K562 (cell line): Measurements from ENCODE around the gene CHCHD5. TPM values are rescaled to one million over a fixed set of nuclear protein-coding genes. Genes with fewer than 3 reads are reported as not detected.

Experiments
- E2F3 ChIP-seq: fragments of 250-450 bp; sonication (Bioruptor Pico); IDR thresholded peaks from 2 replicates; pipeline ENCODE4 v1.4.0; 2020; ENCODE audit warnings: mild to moderate bottlenecking
- MYC ChIP-seq, 2 experiments: fragments of 250-450 bp in 1 of 2; sonication (Bioruptor Pico) in 1 of 2; IDR thresholded peaks; 2 replicates each; pipeline versions ENCODE4 v1.5.1 to v1.6.1; 2012 to 2021; ENCODE audit warnings: low read depth in 2 of 2, borderline replicate concordance in 1 of 2, improper control_type of control experiment in 1 of 2, low read length in 1 of 2, mild to moderate bottlenecking in 1 of 2, moderate library complexity in 1 of 2
- STAT5B ChIP-seq: fragments of 250-450 bp; sonication (Bioruptor Pico); IDR thresholded peaks from 2 replicates; pipeline ENCODE4 v1.8.0; 2021; ENCODE audit warnings: mild to moderate bottlenecking, inconsistent platforms
- TAF15 ChIP-seq: fragments of 200-400 bp; formaldehyde crosslinking; IDR thresholded peaks from 2 replicates; pipeline ENCODE4 v1.6.1; 2017; ENCODE audit warnings: mild to moderate bottlenecking, low read depth, low read length, moderate library complexity
- ZNF146 ChIP-seq: IDR thresholded peaks from one replicate; pipeline ENCODE4 v1.6.1; 2018; ENCODE audit warnings: missing compliant biosample characterization; ENCODE audit not compliant: unreplicated experiment
- polyA plus RNA-seq, 8 experiments: library from polyadenylated mRNA; depleted of rRNA in 4 of 8; stranded (reverse) in 5 of 8; unstranded in 3 of 8; fragments of >200 nt; fragmentation: Nextera tagmentation in 2 of 8; fragmentation: Illumina TruSeq in 1 of 8; extraction: Ambion mirVana in 2 of 8; extraction: Trizol in 1 of 8; gene quantifications; 2 replicates each; pipeline versions ENCODE4 v1.2.1 to v1.2.3, GENCODE V29; 2011 to 2014; ENCODE audit warnings: inconsistent platforms in 1 of 8, missing spikeins in 1 of 8
- total RNA-seq, 7 experiments: library from RNA; depleted of rRNA in 6 of 7; stranded (reverse); fragments of >200 nt in 6 of 7; fragmentation: Illumina TruSeq in 2 of 7; extraction: Trizol in 2 of 7; gene quantifications; 2 replicates each; pipeline versions ENCODE4 v1.2.1 to v1.2.3, GENCODE V29; 2011 to 2021; ENCODE audit warnings: low replicate concordance in 1 of 7
- TF ChIP-seq, protein P1 (sequence below): fragments of 450-650 bp; IDR thresholded peaks from 2 replicates; pipeline ENCODE4 v1.6.1; 2016; ENCODE audit warnings: mild to moderate bottlenecking, moderate library complexity
- TF ChIP-seq, protein P2 (sequence below): fragments of 250-450 bp; sonication (Bioruptor Pico); IDR thresholded peaks from 2 replicates; pipeline ENCODE4 v1.4.0; 2020; ENCODE audit warnings: mild to moderate bottlenecking, moderate library complexity, borderline replicate concordance

CHCHD5 gene
- total and polyA plus RNA-seq, 9 of the 15 experiments (the other 6 are each of a cell fraction or from before 2014, with no cell fraction given), result 7.4 to 79.3 (median 33.4) TPM

DNA sequence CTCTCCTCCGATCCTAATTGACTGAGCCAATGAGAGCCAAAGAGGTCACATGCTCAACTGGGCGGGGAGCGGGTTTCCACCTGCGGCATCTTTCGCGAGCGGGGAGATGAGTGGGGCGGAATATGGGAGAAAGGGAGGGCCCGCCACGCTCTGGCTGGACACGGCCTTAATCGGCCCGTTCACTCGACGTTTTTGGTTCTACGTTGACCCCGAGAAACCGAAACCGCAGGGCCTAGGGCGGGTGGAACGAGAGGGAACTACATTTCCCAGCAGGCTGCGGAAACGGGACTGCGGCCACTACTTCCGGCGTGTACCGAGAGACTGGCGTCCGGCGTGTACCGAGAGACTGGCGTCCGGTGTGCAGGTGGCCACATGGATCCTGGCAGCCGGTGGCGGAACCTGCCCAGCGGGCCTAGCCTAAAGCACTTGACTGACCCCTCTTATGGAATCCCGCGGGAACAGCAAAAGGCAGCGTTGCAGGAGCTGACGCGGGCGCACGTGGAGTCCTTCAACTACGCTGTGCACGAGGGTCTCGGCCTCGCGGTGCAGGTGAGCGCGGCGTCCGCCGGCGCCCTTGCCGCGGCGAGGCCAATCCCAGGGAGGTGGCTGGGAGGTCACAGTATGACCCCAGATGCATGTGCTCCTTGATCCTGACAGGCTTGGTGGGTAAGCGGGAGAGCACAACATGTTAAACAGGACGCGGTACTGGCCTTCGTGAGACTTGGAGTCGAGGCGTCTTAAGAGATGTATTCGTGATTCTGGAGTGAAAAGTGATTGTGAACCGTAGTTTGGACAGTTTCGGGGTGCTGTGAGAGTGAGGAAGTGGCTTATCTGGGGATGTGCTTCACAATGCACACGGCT, 42.1 kb upstream of the CHCHD5 start, which contains the start of gene POLR1B (continued):
- TF ChIP-seq, protein P1, sequence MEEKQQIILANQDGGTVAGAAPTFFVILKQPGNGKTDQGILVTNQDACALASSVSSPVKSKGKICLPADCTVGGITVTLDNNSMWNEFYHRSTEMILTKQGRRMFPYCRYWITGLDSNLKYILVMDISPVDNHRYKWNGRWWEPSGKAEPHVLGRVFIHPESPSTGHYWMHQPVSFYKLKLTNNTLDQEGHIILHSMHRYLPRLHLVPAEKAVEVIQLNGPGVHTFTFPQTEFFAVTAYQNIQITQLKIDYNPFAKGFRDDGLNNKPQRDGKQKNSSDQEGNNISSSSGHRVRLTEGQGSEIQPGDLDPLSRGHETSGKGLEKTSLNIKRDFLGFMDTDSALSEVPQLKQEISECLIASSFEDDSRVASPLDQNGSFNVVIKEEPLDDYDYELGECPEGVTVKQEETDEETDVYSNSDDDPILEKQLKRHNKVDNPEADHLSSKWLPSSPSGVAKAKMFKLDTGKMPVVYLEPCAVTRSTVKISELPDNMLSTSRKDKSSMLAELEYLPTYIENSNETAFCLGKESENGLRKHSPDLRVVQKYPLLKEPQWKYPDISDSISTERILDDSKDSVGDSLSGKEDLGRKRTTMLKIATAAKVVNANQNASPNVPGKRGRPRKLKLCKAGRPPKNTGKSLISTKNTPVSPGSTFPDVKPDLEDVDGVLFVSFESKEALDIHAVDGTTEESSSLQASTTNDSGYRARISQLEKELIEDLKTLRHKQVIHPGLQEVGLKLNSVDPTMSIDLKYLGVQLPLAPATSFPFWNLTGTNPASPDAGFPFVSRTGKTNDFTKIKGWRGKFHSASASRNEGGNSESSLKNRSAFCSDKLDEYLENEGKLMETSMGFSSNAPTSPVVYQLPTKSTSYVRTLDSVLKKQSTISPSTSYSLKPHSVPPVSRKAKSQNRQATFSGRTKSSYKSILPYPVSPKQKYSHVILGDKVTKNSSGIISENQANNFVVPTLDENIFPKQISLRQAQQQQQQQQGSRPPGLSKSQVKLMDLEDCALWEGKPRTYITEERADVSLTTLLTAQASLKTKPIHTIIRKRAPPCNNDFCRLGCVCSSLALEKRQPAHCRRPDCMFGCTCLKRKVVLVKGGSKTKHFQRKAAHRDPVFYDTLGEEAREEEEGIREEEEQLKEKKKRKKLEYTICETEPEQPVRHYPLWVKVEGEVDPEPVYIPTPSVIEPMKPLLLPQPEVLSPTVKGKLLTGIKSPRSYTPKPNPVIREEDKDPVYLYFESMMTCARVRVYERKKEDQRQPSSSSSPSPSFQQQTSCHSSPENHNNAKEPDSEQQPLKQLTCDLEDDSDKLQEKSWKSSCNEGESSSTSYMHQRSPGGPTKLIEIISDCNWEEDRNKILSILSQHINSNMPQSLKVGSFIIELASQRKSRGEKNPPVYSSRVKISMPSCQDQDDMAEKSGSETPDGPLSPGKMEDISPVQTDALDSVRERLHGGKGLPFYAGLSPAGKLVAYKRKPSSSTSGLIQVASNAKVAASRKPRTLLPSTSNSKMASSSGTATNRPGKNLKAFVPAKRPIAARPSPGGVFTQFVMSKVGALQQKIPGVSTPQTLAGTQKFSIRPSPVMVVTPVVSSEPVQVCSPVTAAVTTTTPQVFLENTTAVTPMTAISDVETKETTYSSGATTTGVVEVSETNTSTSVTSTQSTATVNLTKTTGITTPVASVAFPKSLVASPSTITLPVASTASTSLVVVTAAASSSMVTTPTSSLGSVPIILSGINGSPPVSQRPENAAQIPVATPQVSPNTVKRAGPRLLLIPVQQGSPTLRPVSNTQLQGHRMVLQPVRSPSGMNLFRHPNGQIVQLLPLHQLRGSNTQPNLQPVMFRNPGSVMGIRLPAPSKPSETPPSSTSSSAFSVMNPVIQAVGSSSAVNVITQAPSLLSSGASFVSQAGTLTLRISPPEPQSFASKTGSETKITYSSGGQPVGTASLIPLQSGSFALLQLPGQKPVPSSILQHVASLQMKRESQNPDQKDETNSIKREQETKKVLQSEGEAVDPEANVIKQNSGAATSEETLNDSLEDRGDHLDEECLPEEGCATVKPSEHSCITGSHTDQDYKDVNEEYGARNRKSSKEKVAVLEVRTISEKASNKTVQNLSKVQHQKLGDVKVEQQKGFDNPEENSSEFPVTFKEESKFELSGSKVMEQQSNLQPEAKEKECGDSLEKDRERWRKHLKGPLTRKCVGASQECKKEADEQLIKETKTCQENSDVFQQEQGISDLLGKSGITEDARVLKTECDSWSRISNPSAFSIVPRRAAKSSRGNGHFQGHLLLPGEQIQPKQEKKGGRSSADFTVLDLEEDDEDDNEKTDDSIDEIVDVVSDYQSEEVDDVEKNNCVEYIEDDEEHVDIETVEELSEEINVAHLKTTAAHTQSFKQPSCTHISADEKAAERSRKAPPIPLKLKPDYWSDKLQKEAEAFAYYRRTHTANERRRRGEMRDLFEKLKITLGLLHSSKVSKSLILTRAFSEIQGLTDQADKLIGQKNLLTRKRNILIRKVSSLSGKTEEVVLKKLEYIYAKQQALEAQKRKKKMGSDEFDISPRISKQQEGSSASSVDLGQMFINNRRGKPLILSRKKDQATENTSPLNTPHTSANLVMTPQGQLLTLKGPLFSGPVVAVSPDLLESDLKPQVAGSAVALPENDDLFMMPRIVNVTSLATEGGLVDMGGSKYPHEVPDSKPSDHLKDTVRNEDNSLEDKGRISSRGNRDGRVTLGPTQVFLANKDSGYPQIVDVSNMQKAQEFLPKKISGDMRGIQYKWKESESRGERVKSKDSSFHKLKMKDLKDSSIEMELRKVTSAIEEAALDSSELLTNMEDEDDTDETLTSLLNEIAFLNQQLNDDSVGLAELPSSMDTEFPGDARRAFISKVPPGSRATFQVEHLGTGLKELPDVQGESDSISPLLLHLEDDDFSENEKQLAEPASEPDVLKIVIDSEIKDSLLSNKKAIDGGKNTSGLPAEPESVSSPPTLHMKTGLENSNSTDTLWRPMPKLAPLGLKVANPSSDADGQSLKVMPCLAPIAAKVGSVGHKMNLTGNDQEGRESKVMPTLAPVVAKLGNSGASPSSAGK, result peak; percentile 97
- TF ChIP-seq, protein P2, sequence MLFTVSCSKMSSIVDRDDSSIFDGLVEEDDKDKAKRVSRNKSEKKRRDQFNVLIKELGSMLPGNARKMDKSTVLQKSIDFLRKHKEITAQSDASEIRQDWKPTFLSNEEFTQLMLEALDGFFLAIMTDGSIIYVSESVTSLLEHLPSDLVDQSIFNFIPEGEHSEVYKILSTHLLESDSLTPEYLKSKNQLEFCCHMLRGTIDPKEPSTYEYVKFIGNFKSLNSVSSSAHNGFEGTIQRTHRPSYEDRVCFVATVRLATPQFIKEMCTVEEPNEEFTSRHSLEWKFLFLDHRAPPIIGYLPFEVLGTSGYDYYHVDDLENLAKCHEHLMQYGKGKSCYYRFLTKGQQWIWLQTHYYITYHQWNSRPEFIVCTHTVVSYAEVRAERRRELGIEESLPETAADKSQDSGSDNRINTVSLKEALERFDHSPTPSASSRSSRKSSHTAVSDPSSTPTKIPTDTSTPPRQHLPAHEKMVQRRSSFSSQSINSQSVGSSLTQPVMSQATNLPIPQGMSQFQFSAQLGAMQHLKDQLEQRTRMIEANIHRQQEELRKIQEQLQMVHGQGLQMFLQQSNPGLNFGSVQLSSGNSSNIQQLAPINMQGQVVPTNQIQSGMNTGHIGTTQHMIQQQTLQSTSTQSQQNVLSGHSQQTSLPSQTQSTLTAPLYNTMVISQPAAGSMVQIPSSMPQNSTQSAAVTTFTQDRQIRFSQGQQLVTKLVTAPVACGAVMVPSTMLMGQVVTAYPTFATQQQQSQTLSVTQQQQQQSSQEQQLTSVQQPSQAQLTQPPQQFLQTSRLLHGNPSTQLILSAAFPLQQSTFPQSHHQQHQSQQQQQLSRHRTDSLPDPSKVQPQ (CRISPR knock-in tag), result no peak
- TF ChIP-seq TAF15, result no peak
- TF ChIP-seq ZNF146 (CRISPR knock-in tag), result no peak
- 0 out of 2 replicates have a peak, but pooled peaks have one; percentile 35 for TF ChIP-seq E2F3
- peak; percentile 98 for TF ChIP-seq MYC (IDR thresholded peaks at IDR 0.05; ENCODE audit: low read depth, low read length)
- TF ChIP-seq MYC (CRISPR knock-in tag; IDR thresholded peaks at IDR 0.05; ENCODE audit: borderline replicate concordance, low read depth), result peak; percentile 97
- no peak for TF ChIP-seq STAT5B (CRISPR knock-in tag)
